T1000 (cell line): Measurements from ENCODE around the gene PSMD8.
"Not testable (repeated sequence)": the region's sequence is repeated elsewhere in the genome, so short reads cannot be mapped to it uniquely, and the experiment has no call there.

ENCODE experiments used
- DNase-seq: peaks from one replicate; lab custom pipeline; 2025; ENCODE audit warnings: mixed read lengths; lab: John Stamatoyannopoulos, UW

The PSMD8 gene

GRCh38 chr19:38362076-38362945 is 12.1 kb upstream of the PSMD8 start:
- peak; percentile 73 for DNase-seq

- not testable (repeated sequence) for DNase-seq
These were observed 11.3 kb upstream of the PSMD8 start for GRCh38 chr19:38362946-38363688.

GRCh38 chr19:38367041-38367440 is 7.3 kb upstream of the PSMD8 start:
- no peak for DNase-seq

GRCh38 chr19:38369584-38369983 is 4.8 kb upstream of the PSMD8 start:
- no peak for DNase-seq

- DNase-seq, result no peak
These were observed 4.1 kb upstream of the PSMD8 start for GRCh38 chr19:38370299-38370698.

- no peak for DNase-seq
These were observed 3.3 kb upstream of the PSMD8 start for GRCh38 chr19:38371081-38371480.

- no peak for DNase-seq
These were observed 452 bp upstream of the PSMD8 start for GRCh38 chr19:38373907-38374331.

- no peak for DNase-seq
These were observed 725 bp downstream of the PSMD8 start for GRCh38 chr19:38375098-38375493.

- no peak for DNase-seq
These were observed 1.4 kb downstream of the PSMD8 start for GRCh38 chr19:38375748-38376147.

- DNase-seq, result no peak
These were observed 2.2 kb downstream of the PSMD8 start for GRCh38 chr19:38376576-38376975.

- no peak for DNase-seq
These were observed 2.7 kb downstream of the PSMD8 start for GRCh38 chr19:38377052-38377451.

GRCh38 chr19:38378866-38379265 is 4.5 kb downstream of the PSMD8 start:
- DNase-seq, result no peak

GRCh38 chr19:38381138-38381537 is 6.8 kb downstream of the PSMD8 start:
- DNase-seq, result no peak

GRCh38 chr19:38383184-38383583 is 8.8 kb downstream of the PSMD8 start:
- DNase-seq, result no peak

GRCh38 chr19:38383743-38384142 is 9.4 kb downstream of the PSMD8 start:
- no peak for DNase-seq

GRCh38 chr19:38384209-38385027 is 10.0 kb downstream of the PSMD8 start:
- DNase-seq, result no peak

- no peak for DNase-seq
These were observed 10.9 kb downstream of the PSMD8 start for GRCh38 chr19:38385057-38385803.

GRCh38 chr19:38385804-38386257 is 11.5 kb downstream of the PSMD8 start:
- no peak for DNase-seq

GRCh38 chr19:38386300-38386970 is 12.1 kb downstream of the PSMD8 start:
- DNase-seq, result no peak

- DNase-seq, result no peak
These were observed 12.7 kb downstream of the PSMD8 start for GRCh38 chr19:38386971-38387549.
